Ishikawa (cell line): ENCODE measurements around the gene RITA1.

Experiments
- EGR1 ChIP-seq: IDR thresholded peaks from 2 replicates; pipeline ENCODE4 v1.6.1; 2012
- REST ChIP-seq: IDR thresholded peaks from 2 replicates; pipeline ENCODE4 v1.6.1; 2012; ENCODE audit warnings: low read depth, mild to moderate bottlenecking
- YY1 ChIP-seq: IDR thresholded peaks from 2 replicates; pipeline ENCODE4 v1.6.1; 2012; ENCODE audit warnings: low read depth

DNA sequence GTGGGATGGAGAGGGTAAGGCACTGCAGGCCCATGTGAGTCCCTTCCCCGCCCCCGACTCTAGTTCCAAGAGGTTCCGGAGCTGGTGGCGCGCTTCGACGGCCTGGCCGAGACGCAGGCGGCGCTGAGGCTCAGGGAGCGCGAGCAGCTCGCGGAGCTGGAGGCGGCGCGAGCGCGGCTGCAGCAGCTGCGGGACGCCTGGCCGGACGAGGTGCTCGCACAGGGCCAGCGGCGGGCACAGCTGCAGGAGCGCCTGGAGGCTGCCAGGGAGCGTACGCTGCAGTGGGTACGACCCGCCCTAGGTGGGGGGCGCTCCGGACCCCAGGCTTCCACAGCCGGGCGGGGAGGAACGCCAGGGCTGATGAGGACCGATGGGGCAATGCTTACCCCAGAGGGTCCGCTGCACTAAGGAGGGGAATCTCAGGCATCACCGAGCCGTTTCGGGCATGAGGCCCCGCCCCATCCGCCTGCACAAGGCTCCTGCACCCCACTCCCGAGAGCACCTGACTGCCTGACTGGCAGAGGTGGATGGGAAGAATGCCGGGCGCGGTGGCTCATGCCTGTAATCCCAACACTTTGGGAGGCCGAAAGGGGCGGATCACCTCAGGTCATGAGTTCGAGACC lies 31.1 kb upstream of the RITA1 start:
- TF ChIP-seq EGR1 = no peak
- TF ChIP-seq REST = no peak
- no peak for TF ChIP-seq YY1
